CD4-positive, alpha-beta T cell (primary cell): ENCODE results near the gene MRPL21. TPM values are rescaled to one million over a fixed set of nuclear protein-coding genes. Genes with fewer than 3 reads are reported as not detected.

ENCODE experiments used
- ATAC-seq: fragments of 200-7000 bp; cut with Tn5 transposase; one replicate; pipeline ENCODE4 v1.10.0; 2022; ENCODE audit warnings: mild to moderate bottlenecking; ENCODE audit not compliant: poor library complexity
- CTCF ChIA-PET: fragments of 350-600 bp; sonication (Branson Sonifier 250); formaldehyde crosslinking; loops from one replicate; lab custom pipeline; 2021; ENCODE audit warnings: antibody characterized with exemption, inconsistent platforms; lab: Charles Lee
- POLR2A ChIA-PET: fragments of 350-600 bp; sonication (Branson Sonifier 250); formaldehyde crosslinking; loops from one replicate; lab custom pipeline; 2021; ENCODE audit warnings: antibody characterized with exemption, inconsistent platforms; lab: Charles Lee
- DNase-seq, 14 experiments: peaks; one replicate each; pipeline ENCODE4 v3.0.0-alpha.2; 2013 to 2020; ENCODE audit warnings: mixed read lengths in 2 of 14
- H3K27ac ChIP-seq, 2 donors: one replicate each; pipeline versions ENCODE4 v1.5.1 to v1.7.0; 2013; ENCODE audit warnings: low read length in 2 of 2, low read depth in 1 of 2, mild to moderate bottlenecking in 1 of 2
- H3K27me3 ChIP-seq, 2 experiments: 1 replicate in 1 of 2; 2 replicates in 1 of 2; pipeline versions ENCODE4 v1.6.1 to v1.7.0; 2013; ENCODE audit warnings: low read length in 2 of 2, control low read depth in 1 of 2, mild to moderate bottlenecking in 1 of 2, moderate library complexity in 1 of 2; ENCODE audit not compliant: insufficient read depth in 2 of 2, control insufficient read depth in 1 of 2
- H3K36me3 ChIP-seq: one replicate; pipeline ENCODE4 v1.6.1; 2013; ENCODE audit warnings: low read length, control low read depth; ENCODE audit not compliant: insufficient read depth
- H3K4me1 ChIP-seq: one replicate; pipeline ENCODE4 v1.6.1; 2013; ENCODE audit warnings: low read length, control low read depth; ENCODE audit not compliant: insufficient read depth
- H3K4me3 ChIP-seq: one replicate; pipeline ENCODE4 v1.5.1; 2013; ENCODE audit warnings: mild to moderate bottlenecking, low read length, moderate library complexity
- H3K9me3 ChIP-seq, 2 experiments: 1 replicate in 1 of 2; 2 replicates in 1 of 2; pipeline versions ENCODE4 v1.6.1 to v1.7.0; 2013; ENCODE audit warnings: low read length in 2 of 2, mild to moderate bottlenecking in 2 of 2, control low read depth in 1 of 2, moderate library complexity in 1 of 2; ENCODE audit not compliant: control insufficient read depth in 1 of 2, insufficient read depth in 1 of 2
- H3K27ac Mint-ChIP-seq: one replicate; pipeline ENCODE4 v1.8.0; 2020; ENCODE audit warnings: mixed read lengths
- H3K27me3 Mint-ChIP-seq: one replicate; pipeline ENCODE4 v1.8.0; 2021; ENCODE audit warnings: mixed read lengths
- H3K36me3 Mint-ChIP-seq: one replicate; pipeline ENCODE4 v1.8.0; 2021; ENCODE audit warnings: low read depth, mixed read lengths
- H3K4me1 Mint-ChIP-seq: one replicate; pipeline ENCODE4 v1.8.0; 2021; ENCODE audit warnings: low read depth, mixed read lengths
- H3K4me3 Mint-ChIP-seq: one replicate; pipeline ENCODE4 v1.8.0; 2020; ENCODE audit warnings: mild to moderate bottlenecking, mixed read lengths
- H3K9me3 Mint-ChIP-seq: one replicate; pipeline ENCODE4 v1.8.0; 2020; ENCODE audit warnings: mixed read lengths
- intact Hi-C, 2 experiments: fragments of 100-400 bp; cut with DNase I in 1 of 2; cut with micrococcal nuclease in 1 of 2; formaldehyde crosslinking; loops; one replicate each; pipeline versions ENCODE4 v1.15.1 to v1.9.0; 2023 to 2025; cut with DNase I, micrococcal nuclease
- total RNA-seq, 174 experiments: library from RNA in 2 of 174; stranded (reverse) in 2 of 174; gene quantifications; one replicate each; pipeline ENCODE4 v1.2.3 and lab custom pipeline; 2021 to 2026
- TF ChIP-seq, protein P1 (sequence below): fragments of 200-600 bp; IDR thresholded peaks from one replicate; pipeline ENCODE4 v1.8.0; 2022; ENCODE audit warnings: antibody characterized with exemption, mild to moderate bottlenecking

Gene MRPL21
- total RNA-seq, 2 experiments from 2014 or later = 47.5 to 48.0 TPM

DNA sequence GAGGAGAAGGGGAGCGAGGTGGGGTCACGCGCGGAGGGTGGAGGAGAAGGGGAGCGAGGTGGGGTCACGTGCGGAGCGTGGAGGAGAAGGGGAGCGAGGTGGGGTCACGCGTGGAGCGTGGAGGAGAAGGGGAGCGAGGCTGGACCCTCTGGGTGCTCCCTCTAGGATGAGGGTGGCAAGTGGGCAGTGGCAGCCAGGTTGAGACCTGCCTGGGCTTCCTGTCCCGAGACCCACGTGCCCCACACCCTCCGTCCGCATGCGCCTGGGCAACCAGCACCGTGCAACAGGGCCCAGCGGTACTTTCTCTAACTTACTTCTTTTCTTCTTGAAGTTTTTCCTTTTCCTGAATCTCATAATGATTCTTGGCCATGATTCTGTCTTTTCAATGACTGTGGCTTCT is 11.1 kb downstream of the MRPL21 start:
- Mint-ChIP-seq H3K4me3 (no peak overlapping the region), H3K27ac (no peak overlapping the region), H3K27me3 (no peaks in the 10 kb centered on the region), H3K4me1 (no peaks in the 10 kb centered on the region), H3K36me3 (peaks cover 73% of the 10 kb centered on the region), H3K9me3 (no peaks in the 10 kb centered on the region)
- Histone ChIP-seq H3K36me3 (peaks cover 53% of the 10 kb centered on the region), H3K4me1 (no peaks in the 10 kb centered on the region), H3K27ac (no peak overlapping the region), H3K9me3 (peaks cover 0 to 4% of the 10 kb centered on the region in 2 experiments), H3K27me3 (no peaks in the 10 kb centered on the region), H3K4me3 (no peak overlapping the region)
- DNase-seq (no peak), ATAC-seq (no peak)
- POLR2A ChIA-PET = no interaction called here
- CTCF ChIA-PET = no interaction called here
- intact Hi-C loops = no loop called here
- TF ChIP-seq, protein P1, sequence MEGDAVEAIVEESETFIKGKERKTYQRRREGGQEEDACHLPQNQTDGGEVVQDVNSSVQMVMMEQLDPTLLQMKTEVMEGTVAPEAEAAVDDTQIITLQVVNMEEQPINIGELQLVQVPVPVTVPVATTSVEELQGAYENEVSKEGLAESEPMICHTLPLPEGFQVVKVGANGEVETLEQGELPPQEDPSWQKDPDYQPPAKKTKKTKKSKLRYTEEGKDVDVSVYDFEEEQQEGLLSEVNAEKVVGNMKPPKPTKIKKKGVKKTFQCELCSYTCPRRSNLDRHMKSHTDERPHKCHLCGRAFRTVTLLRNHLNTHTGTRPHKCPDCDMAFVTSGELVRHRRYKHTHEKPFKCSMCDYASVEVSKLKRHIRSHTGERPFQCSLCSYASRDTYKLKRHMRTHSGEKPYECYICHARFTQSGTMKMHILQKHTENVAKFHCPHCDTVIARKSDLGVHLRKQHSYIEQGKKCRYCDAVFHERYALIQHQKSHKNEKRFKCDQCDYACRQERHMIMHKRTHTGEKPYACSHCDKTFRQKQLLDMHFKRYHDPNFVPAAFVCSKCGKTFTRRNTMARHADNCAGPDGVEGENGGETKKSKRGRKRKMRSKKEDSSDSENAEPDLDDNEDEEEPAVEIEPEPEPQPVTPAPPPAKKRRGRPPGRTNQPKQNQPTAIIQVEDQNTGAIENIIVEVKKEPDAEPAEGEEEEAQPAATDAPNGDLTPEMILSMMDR = no peak

DNA sequence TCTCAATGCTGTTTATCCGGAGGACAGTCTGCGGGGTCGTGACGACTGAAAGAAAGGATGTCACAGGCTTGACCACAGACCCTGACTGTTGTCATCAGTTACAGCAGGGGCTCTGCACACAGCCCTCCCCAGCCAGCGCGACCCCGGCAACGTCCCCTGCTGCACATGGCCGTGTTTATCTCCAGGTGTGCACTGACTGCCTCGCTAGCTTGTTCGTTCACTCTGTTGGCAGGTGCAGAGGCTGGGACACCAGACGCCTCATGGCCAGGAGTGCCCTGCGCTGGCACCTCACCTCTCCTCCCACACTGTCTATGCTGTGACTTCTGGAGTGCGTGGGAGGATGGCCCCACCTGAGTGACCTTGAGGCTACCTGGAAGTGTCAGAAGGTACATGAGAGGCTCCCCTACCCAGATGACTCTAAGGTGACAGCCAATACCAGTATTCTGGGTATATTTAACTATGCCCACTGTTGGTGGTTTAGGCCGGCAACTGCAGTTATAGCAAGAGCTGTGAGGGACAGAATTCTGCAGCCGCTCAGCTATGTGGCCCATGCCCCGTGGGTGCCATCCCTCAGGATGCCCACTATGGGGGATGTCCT is 12.2 kb downstream of the MRPL21 start:
- Histone ChIP-seq H3K27me3 (no peaks in the 10 kb centered on the region), H3K9me3 (peaks cover 0 to 4% of the 10 kb centered on the region in 2 experiments), H3K4me1 (no peaks in the 10 kb centered on the region), H3K27ac (no peak overlapping the region), H3K4me3 (no peak overlapping the region), H3K36me3 (peaks cover 41% of the 10 kb centered on the region)
- ChIA-PET POLR2A (no interaction called here), CTCF (no interaction called here)
- ATAC-seq (no peak), DNase-seq (no peak)
- Mint-ChIP-seq H3K4me3 (no peak overlapping the region), H3K36me3 (peaks cover 64% of the 10 kb centered on the region), H3K27me3 (no peaks in the 10 kb centered on the region), H3K27ac (no peak overlapping the region), H3K4me1 (no peaks in the 10 kb centered on the region), H3K9me3 (no peaks in the 10 kb centered on the region)
- intact Hi-C loops = no loop called here
- TF ChIP-seq, protein P1 = no peak

DNA sequence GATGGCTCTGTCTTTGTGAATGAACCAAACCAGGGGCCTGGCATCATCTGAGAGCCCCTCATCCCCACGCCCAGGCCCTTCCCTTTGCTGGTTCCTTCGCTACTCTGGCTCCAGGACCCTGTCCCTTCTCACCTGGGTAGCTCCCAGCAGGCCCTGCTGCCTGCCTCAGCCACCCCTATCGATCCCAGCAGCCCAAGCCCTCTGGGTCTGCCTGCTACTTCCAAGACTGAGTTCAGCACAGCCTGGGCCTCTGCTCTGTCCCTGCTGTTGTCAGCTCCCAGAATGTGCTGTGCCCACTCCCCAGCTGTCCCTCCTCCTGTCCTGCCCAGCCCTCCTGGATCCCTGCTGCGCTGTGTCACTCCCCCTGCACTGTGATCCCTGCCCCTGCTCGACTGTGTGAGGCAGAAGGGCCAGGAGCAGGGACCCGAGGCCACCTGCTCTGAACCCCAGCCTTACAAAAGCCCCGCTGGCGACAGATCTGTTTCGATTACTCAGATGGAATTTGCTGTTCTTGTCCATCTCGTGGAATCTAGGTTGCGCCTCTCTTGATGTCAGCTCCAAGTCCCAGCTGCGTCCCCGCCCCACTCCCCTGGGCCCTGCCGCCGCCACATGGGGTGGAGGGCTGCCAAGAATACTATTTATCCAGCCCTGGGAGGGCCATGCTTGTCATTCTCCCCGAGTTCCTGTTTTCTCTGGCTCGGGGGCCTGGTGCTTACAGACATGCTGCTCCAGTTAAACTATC is 13.0 kb downstream of the MRPL21 start:
- Histone ChIP-seq H3K4me3 (no peak overlapping the region), H3K27ac (no peak overlapping the region), H3K4me1 (no peaks in the 10 kb centered on the region), H3K36me3 (peaks cover 33% of the 10 kb centered on the region), H3K9me3 (peaks cover 0 to 4% of the 10 kb centered on the region in 2 experiments), H3K27me3 (no peaks in the 10 kb centered on the region)
- Mint-ChIP-seq H3K4me3 (no peak overlapping the region), H3K36me3 (peaks cover 57% of the 10 kb centered on the region), H3K4me1 (no peaks in the 10 kb centered on the region), H3K9me3 (no peaks in the 10 kb centered on the region), H3K27ac (no peak overlapping the region), H3K27me3 (no peaks in the 10 kb centered on the region)
- ChIA-PET POLR2A (no interaction called here), CTCF (no interaction called here)
- TF ChIP-seq, protein P1 = no peak
- ATAC-seq (no peak), DNase-seq (no peak)
- intact Hi-C loops = no loop called here
